Type B pancreatic cell (in vitro differentiated cells): ENCODE measurements around the gene NEDD4. TPM values are rescaled to one million over a fixed set of nuclear protein-coding genes. Genes with fewer than 3 reads are reported as not detected.
"Not testable (repeated sequence)": the region's sequence is repeated elsewhere in the genome, so short reads cannot be mapped to it uniquely, and the experiment has no call there.

Experiments
- DNase-seq: peaks from one replicate; pipeline ENCODE4 v3.0.0; 2021; ENCODE audit warnings: mixed read lengths; ENCODE audit not compliant: unreplicated experiment; ENCODE audit errors: extremely low spot score
- H3K27ac Mint-ChIP-seq: 2 replicates; pipeline ENCODE4 v1.8.0; 2021; ENCODE audit warnings: mild to moderate bottlenecking, mixed read lengths
- H3K27me3 Mint-ChIP-seq: 2 replicates; pipeline ENCODE4 v1.8.0; 2021; ENCODE audit warnings: mixed read lengths
- H3K36me3 Mint-ChIP-seq: 2 replicates; pipeline ENCODE4 v1.8.0; 2021; ENCODE audit warnings: mixed read lengths
- H3K4me1 Mint-ChIP-seq: one replicate; pipeline ENCODE4 v1.8.0; 2021; ENCODE audit warnings: mixed read lengths; ENCODE audit not compliant: unreplicated experiment
- H3K4me3 Mint-ChIP-seq: 2 replicates; pipeline ENCODE4 v1.8.0; 2021; ENCODE audit warnings: mild to moderate bottlenecking, mixed read lengths
- H3K9me3 Mint-ChIP-seq: 2 replicates; pipeline ENCODE4 v1.8.0; 2021; ENCODE audit warnings: mixed read lengths
- CTCF ChIP-seq: fragments of 200-600 bp; sonication (generic); conservative IDR thresholded peaks from 2 replicates; pipeline ENCODE4 v1.5.0; 2021; ENCODE audit warnings: antibody characterized with exemption, mild to moderate bottlenecking
- total RNA-seq: library from RNA; stranded (reverse); gene quantifications from 2 replicates; pipeline ENCODE4 v1.2.1, GENCODE V29; 2021; ENCODE audit warnings: low replicate concordance

The NEDD4 gene
- total RNA-seq, 1 donor from 2014 or later: 19.6 TPM

- H3K9me3 Mint-ChIP-seq: peaks cover 8% of the 10 kb centered on the region
- DNase-seq: no peak
- H3K4me3 Mint-ChIP-seq: peak overlapping the region; percentile 10
Observed at GRCh38 chr15:55796321-55796965, 197.0 kb downstream of the NEDD4 start.

GRCh38 chr15:55795031-55795430 is 198.4 kb downstream of the NEDD4 start:
- TF ChIP-seq CTCF: no peak
- H3K9me3 Mint-ChIP-seq: peaks cover 12% of the 10 kb centered on the region
- H3K4me1 Mint-ChIP-seq: peaks cover 25% of the 10 kb centered on the region
- peaks cover under 1% of the 10 kb centered on the region for H3K36me3 Mint-ChIP-seq
- H3K4me3 Mint-ChIP-seq: no peak overlapping the region
- no peak overlapping the region for H3K27ac Mint-ChIP-seq
- no peak for DNase-seq
- peaks cover 5% of the 10 kb centered on the region for H3K27me3 Mint-ChIP-seq

More at GRCh38 chr15:55796321-55796965, 197.0 kb downstream of the NEDD4 start:
- no peak for TF ChIP-seq CTCF
- Mint-ChIP-seq H3K4me1 (peaks cover 29% of the 10 kb centered on the region), H3K27ac (no peak overlapping the region), H3K36me3 (no peaks in the 10 kb centered on the region), H3K27me3 (peaks cover 5% of the 10 kb centered on the region)

GRCh38 chr15:55791551-55792400 is 201.6 kb downstream of the NEDD4 start:
- H3K4me1 Mint-ChIP-seq: peaks cover 15% of the 10 kb centered on the region
- H3K4me3 Mint-ChIP-seq: no peak overlapping the region
- H3K9me3 Mint-ChIP-seq: peaks cover 8% of the 10 kb centered on the region
- no peaks in the 10 kb centered on the region for H3K27me3 Mint-ChIP-seq
- H3K36me3 Mint-ChIP-seq: peaks cover 6% of the 10 kb centered on the region
- no peak for DNase-seq
- peak overlapping the region; percentile 66 for H3K27ac Mint-ChIP-seq
- TF ChIP-seq CTCF: no peak

GRCh38 chr15:55789066-55789660 is 204.2 kb downstream of the NEDD4 start:
- Mint-ChIP-seq H3K4me1 (peaks cover 29% of the 10 kb centered on the region), H3K27me3 (no peaks in the 10 kb centered on the region), H3K4me3 (no peak overlapping the region), H3K27ac (no peak overlapping the region), H3K9me3 (peaks cover 4% of the 10 kb centered on the region), H3K36me3 (peaks cover 6% of the 10 kb centered on the region)
- DNase-seq: no peak
- peak; percentile 68 for TF ChIP-seq CTCF

GRCh38 chr15:55786341-55786740 is 207.1 kb downstream of the NEDD4 start:
- Mint-ChIP-seq H3K4me1 (peaks cover 41% of the 10 kb centered on the region), H3K36me3 (peaks cover 6% of the 10 kb centered on the region), H3K27me3 (no peaks in the 10 kb centered on the region), H3K4me3 (no peak overlapping the region), H3K27ac (no peak overlapping the region), H3K9me3 (peaks cover 4% of the 10 kb centered on the region)
- DNase-seq: no peak
- TF ChIP-seq CTCF: no peak

GRCh38 chr15:55785593-55785992 is 207.8 kb downstream of the NEDD4 start:
- H3K36me3 Mint-ChIP-seq, DNase-seq, H3K4me3 Mint-ChIP-seq, H3K27ac Mint-ChIP-seq, H3K9me3 Mint-ChIP-seq, H3K27me3 Mint-ChIP-seq: not testable (repeated sequence)
- peaks cover 41% of the 10 kb centered on the region for H3K4me1 Mint-ChIP-seq
